Suppressor macrophage treated with lipopolysaccharide for 4 hours (primary cell): ENCODE data around the gene FAM89B.
"Not testable (repeated sequence)": the region's sequence is repeated elsewhere in the genome, so short reads cannot be mapped to it uniquely, and the experiment has no call there.

Source experiments
- DNase-seq: peaks from one replicate; pipeline ENCODE4 v3.0.0-alpha.2; 2020

FAM89B gene

DNA sequence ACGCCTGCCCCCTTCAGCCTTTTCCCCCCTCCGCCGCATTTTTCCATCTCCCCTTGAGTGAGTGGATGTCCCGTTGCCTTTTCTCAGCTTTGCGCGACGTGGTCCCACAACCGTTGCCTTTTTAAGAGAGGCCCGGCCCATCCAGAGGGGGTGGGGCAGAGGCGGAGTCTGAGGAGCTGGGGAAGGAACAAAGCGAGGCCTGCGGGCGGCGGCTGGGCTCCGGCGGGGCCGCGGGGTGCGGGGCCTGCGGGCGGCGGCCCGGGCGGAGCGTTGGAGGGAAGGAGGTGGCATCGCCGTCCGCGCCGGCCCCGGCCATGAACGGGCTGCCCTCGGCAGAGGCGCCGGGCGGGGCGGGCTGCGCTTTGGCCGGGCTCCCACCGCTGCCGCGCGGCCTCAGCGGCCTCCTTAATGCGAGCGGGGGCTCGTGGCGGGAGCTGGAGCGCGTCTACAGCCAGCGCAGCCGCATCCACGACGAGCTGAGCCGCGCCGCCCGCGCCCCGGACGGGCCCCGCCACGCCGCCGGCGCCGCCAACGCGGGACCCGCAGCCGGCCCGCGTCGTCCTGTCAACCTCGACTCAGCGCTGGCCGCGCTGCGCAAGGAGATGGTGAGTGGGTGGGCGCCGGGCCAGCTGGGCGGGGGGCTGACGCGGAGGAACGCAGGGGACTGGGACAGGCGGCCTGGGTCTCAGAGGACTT lies at the start of gene FAM89B:
FAM89B (plus strand) TSS at position 183 of the 696 bp plus-strand sequence; CDS start at position 315, 132 bp downstream.
- peak; percentile 91 for DNase-seq

- DNase-seq, result peak; percentile 45
Observed at GRCh38 chr11:65522718-65523630, 49.4 kb upstream of the FAM89B start.

DNA sequence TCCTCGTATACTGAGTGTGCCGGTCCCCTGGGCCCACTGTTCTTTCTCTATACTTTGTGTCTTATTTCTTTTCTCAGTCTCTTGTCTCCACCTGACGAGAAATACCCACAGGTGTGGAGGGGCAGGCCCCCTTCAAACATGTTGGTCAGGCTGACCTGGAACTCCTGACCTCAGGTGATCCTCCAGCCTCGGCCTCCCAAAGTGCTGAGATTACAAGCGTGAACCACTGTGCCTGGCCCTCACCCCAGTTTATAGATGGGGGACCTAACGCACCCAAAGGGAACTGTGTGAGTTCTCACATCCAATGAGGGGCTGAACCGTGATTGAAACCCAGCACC lies 48.7 kb upstream of the FAM89B start:
- not testable (repeated sequence) for DNase-seq

DNA sequence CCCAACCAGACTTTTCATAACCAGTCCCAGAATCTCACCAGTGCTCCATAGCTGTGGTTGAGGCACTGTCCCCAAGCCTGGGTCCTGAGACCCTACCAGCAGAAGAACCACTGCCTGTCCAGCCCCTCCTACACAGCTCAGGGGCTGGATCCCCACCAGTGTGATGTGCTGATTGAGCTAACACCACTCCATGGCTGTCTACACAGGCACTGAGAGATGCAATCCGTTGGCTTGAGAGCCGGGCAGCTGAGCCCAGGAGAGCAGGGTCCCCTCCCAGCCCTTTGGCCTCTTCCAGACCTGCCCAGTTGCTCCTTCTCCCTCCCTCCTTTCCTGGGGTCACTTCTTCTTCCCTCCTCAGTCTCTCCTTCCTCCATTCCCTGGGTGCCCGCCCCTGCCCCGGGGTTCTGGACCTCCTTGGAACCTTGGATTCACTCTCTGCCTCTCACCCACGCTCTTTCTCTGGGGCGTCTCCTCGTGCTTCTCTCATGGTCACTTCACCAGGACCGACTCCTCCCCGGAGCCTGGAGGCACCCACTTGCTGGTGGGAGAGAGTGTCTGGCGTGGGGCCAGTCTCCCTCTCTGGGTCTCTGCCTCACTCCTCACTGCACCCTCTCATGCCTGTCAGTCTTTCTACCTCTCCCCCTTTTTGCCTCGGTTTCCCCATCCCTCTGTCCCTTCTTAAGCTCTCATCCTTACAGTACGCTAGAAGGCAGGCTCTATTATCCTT lies 48.2 kb upstream of the FAM89B start:
- no peak for DNase-seq

DNA sequence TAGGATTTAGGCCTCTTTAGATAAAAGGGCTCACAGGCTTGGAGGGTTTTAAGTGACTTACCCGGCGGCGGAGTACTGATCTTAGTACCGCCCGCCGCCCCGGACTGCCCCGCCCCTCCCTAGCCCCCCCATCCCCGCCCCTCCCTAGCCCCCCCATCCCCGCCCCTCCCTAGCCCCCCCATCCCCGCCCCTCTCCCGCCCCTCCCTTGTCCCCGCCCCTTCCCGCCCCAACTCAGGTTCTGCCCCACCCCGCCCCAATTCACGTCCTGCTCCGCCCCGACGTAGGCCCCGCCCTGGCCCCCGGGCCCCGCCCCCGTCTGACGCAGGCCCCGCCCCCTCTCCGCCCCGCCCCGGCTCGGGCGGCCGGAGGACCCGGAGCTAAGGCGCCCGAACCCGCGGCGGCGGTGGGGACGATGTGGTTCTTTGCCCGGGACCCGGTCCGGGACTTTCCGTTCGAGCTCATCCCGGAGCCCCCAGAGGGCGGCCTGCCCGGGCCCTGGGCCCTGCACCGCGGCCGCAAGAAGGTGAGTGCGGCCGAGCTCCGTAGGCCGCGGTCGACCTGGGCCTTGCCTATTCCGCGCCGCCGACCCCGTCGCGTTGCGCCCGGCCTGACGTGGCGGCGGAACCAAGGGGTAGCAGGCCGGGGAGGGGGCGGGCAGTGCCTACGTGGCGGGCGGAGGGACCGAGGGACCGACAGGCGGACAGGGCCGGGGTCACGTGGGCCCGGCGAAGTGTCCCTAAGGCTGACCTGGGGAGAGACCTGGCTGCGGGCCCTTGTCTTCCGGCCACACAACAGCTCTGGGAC lies 47.4 kb upstream of the FAM89B start, which contains the start of gene SCYL1:
SCYL1 (plus strand) TSS at position 343 of the 805 bp plus-strand sequence; CDS start at position 414, 71 bp downstream.
- DNase-seq, result peak; percentile 89

- no peak for DNase-seq
Observed at GRCh38 chr11:65525546-65526480, 46.5 kb upstream of the FAM89B start.

DNA sequence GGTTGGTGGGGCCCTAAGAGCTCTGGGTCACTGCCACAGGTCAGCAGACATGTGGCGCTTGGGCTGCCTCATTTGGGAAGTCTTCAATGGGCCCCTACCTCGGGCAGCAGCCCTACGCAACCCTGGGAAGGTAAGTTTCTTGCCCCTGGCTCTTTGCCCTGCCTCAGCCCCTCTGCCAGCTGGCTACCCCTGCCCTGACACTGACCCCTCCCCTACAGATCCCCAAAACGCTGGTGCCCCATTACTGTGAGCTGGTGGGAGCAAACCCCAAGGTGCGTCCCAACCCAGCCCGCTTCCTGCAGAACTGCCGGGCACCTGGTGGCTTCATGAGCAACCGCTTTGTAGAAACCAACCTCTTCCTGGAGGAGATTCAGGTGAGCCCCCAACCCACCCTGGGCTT lies 45.6 kb upstream of the FAM89B start:
- no peak for DNase-seq

DNA sequence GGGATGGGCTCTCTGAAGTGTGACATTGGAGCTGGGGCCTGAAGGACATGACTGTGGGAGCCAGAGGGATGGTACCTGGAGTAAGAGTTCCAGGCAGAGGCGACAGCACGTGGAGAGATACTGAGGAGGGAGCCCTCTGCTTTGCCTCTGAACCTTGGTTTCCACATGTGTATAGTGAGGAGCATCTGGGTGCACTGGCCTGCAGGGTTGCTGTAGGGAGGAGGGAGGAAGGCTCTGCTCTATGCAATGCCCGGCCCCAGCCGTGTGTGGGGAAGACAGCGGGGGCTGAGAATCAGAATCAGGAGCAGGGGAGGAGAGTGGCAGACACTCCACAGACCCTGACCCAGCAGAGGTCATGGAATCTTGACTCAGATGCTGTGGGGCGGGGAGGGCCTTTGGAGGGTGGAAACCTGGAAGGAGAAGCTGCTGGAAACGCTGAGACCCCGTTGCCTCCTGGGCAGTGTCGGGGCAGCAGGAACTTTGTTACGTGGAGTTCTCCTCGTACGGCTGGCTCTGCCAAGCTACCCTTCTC lies 43.5 kb upstream of the FAM89B start:
- no peak for DNase-seq

DNA sequence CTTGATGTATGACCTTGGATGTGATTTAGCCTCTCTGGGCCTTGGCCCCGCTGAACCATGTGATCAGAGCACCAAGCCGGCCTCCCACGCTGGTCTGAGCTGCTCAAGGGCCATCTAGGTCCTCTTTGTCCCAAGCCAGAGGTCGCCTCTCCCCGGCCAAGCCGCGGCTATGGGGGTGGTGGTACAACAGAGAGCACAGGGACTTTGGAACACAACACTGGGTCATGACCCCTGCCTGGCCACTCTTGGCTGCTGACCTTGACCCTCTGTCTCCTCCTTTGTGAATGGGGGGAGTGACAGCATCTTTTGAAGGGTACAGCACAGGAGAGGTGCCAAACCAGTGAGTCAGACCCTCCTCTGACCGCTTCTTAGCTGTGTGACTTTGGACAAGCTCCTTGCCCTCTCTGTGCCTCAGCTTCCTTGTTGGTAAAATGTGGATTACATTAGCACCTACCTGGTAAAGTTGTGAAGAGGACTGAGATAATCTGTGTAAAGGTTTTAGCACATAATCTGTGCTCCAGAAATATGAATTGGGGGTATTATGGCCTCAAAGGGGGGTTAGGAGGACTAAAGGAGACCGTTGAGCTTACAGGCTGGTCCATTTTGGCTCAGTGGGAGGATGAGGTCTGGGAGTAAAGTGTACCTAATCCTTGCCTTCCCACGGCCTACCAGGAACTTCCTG lies 42.7 kb upstream of the FAM89B start:
- no peak for DNase-seq

DNA sequence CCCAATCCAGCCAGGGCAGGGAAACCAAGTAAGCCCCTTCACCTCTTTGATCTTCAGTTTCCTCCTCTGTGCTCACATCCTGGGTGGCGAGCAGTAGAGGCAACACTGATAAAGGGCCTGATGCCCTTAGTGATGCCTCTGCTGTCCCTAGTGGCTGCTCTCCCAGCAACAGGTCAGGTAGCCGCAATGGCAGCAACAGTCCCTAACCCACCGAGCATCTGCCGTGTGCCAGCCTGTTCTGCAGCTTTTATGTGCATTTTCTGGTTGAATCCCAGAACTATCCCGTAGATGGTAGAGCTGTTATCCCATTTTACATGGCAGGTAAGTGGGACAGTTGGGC lies 42.2 kb upstream of the FAM89B start:
- DNase-seq, result no peak

- no peak for DNase-seq
Observed at GRCh38 chr11:65532388-65533064, 39.8 kb upstream of the FAM89B start.

- DNase-seq, result no peak
Observed at GRCh38 chr11:65535102-65535501, 37.2 kb upstream of the FAM89B start.

GRCh38 chr11:65536412-65537295 lies 35.7 kb upstream of the FAM89B start:
- DNase-seq, result no peak

DNA sequence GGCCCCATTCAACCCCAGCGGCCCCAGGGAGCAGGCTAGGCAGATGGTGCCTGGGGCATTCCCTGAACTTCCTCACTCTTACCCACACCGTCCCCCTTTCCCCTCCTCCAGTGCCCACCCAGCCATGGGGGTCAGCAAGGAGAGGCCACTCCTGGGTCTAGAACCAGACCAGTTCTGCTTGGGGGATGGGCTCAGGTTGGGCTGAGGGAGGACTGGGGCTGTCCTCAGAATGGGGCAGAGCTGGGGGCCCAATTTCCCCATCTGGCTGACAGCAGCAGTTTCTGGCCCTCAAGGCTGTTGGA lies 35.1 kb upstream of the FAM89B start:
- DNase-seq, result no peak

GRCh38 chr11:65537620-65538231 lies 34.6 kb upstream of the FAM89B start:
- DNase-seq, result no peak

GRCh38 chr11:65538232-65538914 lies 34.0 kb upstream of the FAM89B start:
- no peak for DNase-seq

GRCh38 chr11:65538915-65539743 lies 33.2 kb upstream of the FAM89B start:
- no peak for DNase-seq
